SH-SY5Y (cell line): ENCODE data around the gene KIAA1549.
A peak's percentile ranks its signal among the peaks of the same experiment; 100 is the strongest.

Experiments
- GATA2 ChIP-seq: IDR thresholded peaks from 2 replicates; pipeline ENCODE4 v1.6.1; 2011; ENCODE audit warnings: mild to moderate bottlenecking, low read depth, low read length
- GATA3 ChIP-seq: IDR thresholded peaks from 2 replicates; pipeline ENCODE4 v1.6.1; 2011; ENCODE audit warnings: low read depth, mild to moderate bottlenecking, low read length, moderate library complexity

KIAA1549 gene

DNA sequence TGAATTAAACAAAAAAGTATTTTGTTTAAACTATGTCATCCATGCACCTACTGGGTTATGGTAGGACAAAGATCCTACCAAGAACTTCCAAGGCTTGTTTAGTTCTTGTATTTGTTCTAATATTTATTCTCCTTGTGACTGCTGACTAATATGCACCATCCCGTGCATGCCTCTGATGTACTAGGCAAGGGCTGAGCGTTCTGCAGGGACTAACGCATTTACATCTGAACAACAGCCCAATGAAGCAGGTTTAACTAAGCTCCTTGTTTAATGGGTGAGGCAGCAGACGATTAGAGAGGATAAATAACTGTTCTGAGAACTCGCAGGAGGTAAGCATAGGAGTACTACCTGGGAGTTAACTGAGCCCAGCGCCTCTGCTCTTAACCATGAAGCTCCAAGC is 64.9 kb downstream of the KIAA1549 start:
- no peak for TF ChIP-seq GATA2
- TF ChIP-seq GATA3, result no peak

DNA sequence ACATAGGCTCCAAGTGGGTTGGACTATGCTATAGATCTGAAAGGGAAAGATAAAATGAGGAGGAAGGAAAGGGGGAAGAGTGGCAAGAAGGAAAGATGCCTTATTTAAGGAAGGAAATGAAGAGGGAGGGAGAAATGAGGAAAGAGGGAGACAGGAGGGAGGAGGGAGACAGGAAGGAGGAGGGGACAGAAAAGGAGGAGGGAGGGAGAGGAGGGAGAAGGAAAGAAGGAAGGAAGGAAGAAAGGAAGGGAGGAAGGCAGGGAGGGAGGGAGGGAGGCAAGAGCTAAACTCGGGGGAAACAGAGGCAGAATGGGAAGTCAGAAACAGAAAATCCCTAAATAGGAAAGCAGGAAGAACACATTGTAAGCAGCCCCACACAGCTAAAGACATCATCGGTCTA is 67.4 kb downstream of the KIAA1549 start:
- TF ChIP-seq GATA2, result no peak

DNA sequence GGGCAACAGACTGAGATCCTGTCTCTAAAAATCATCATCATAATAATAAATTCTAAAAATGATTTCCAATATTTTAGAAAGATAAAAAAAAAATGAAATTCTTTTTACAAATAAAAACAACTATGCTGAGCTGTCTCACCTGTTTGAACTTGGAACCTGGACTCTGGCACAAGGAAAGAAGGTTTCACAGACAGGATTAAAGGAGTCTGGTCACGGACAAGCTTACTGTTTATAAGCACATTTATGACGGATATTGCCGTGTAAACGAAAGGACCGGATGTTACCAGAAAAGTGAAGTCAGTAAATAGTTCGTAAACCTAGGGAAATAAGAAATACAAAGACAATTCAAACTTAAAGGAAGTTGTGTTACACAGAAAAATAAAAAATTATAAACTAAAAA is 70.2 kb downstream of the KIAA1549 start:
- no peak for TF ChIP-seq GATA3
- TF ChIP-seq GATA2, result no peak

DNA sequence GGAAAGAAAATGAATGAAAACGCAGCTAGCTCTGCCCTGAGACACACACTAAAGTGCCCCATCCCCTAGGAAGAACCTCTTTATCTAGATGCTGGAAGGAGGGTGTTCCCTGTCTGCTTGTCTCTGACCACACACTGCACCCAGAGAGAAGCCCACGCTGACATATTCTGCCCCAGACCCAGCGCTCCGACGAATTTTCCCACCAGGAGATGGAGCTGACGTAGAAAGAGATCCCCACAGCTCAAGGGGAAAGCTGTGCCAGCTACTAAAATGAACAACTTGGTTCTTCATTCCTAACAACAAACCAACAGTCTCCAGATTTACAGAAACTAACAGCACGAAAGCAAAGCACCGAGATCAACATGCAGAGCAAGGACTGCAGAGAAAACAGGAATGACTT is 73.3 kb downstream of the KIAA1549 start:
- no peak for TF ChIP-seq GATA2
- TF ChIP-seq GATA3, result no peak

DNA sequence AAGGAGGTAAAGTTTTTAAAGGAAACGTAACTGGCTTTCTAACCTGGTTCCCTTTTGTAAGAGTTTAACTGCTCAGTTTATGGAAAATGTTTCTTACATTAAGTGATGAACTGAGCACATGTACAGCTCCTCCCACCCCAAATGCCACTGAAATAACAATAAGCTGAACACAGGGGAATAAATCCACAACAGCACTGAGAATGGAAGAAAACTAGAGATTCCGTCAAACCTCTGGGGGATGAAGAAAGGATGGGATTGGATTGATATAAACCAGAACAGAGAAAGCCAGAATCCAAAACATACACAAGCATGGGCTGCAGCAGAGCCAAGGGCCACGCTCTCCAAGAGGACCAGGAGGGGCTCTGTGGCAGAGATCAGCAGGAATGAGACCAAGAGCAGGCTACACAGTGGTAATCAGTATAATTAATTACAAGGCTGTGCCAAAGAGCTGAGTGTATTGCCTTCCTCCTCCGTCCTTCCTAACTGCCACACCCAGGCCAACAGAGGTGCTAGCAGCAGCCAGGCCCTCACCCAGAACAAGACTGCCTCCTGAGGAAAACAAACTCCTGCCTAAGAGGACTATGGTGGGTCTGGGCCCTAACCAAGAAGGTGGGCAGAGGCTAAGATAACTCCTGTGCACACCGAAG is 73.9 kb downstream of the KIAA1549 start:
- TF ChIP-seq GATA3, result no peak
- TF ChIP-seq GATA2, result no peak

DNA sequence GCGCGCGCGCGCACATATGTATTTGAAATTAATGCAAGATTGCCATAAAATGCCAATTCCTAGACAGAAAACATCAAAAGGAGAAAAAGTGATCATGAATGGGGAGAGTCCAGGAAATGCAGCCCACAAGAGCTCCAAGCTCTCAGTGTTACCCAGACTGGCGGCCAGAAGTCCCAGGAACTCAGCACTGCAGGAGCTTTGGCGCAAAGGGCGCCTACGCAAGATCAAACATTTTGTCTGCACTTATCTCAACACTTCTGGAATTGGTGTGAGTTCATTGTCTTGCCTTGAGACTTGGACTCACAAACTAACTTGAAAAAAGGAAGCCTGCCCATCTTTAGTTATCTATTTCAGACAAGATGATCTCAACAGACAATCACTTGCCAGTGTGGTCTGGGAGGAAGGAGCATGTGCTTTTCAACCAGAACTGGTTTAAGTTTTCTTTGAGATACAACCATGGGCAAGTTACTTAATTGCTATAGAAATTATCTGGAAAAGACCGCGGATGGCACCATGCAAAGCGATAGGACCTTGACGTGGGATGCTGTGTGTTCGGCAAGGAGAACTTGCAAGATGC is 77.2 kb downstream of the KIAA1549 start:
- TF ChIP-seq GATA3, result no peak

DNA sequence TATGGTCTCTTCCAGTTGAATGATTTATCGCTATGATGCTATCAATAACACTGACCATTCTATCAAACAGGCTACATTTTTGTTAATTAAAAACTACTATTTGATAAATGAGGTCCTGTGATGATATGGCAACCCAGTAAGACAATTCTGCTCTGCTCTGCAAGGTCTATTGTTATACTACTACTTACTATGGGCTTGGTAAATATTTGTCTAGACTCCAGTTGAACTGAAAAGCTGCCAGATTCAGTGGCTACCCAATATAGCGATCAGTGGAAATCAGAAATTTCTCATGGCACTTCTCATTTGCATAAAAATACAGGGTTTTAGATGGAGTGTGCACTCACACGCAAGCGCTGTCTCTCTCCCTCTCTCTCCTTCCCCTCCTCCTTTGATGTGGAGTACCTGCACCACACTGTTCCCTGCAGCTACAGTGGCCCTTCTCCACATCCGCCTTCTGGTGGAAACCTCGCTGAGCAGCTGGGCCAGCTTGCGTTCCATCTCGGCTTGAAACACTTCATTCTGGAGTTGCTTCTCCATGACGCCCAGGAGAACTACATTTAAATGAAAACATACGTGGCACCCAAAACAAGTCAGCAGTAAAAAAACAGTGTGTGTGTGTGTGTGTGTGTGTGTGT is 77.9 kb downstream of the KIAA1549 start:
- TF ChIP-seq GATA3, result no peak

DNA sequence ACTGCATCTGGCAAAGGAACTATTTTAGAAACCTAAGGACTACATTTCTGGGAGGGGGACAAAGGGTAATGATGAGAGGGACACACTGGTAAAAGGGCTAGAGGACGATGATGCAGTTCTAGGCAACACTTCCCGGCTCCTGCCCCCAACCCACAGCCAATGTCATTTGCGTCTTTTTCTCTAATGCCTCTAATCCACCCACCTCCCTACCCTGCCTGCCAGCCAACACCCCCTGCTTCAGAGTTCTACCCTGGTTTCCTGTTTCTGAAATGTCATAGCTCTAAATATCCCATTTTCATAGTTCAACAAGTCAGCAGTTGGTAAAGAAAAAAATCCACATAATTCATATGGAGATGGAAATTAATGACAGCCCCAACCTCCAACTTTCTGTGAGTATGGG is 79.0 kb downstream of the KIAA1549 start:
- TF ChIP-seq GATA2 (no peak), GATA3 (no peak)

DNA sequence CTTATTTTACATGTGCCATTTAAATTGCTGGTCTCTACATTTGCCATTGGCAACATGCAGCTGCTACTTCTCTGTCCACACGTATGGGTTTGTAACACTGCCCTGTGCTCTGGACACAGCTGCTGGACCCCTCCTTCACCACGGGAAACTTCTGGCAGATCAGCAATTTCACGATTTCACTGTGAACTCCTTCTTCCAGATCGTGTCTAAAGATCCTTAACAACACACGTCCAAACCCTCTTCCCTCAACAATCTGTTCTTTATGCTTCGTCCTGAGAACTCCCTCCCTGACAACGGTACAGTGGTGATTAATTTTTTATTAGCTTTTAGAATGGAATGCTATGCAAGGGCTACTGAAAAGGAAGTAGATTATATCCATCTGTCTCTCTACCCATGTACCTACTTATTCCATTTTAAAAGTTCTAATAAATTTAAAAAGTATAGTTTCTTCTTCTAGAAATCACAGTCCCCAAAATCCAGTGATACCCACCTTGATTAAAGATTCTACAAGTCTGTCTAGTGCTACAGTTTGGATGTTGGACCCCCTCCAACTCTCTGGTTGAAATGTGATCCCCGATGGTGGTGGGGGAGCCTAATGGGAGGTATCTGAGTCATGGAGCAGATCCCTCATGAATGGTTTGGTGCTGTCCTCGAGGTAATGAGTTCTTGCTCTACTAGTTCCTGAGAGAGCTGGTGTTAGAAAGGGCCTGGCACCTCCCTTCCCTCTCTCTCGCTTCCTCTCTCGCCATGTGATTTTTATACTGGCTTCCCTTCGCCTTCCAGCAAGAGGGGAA is 81.0 kb downstream of the KIAA1549 start:
- no peak for TF ChIP-seq GATA2
- TF ChIP-seq GATA3, result no peak

DNA sequence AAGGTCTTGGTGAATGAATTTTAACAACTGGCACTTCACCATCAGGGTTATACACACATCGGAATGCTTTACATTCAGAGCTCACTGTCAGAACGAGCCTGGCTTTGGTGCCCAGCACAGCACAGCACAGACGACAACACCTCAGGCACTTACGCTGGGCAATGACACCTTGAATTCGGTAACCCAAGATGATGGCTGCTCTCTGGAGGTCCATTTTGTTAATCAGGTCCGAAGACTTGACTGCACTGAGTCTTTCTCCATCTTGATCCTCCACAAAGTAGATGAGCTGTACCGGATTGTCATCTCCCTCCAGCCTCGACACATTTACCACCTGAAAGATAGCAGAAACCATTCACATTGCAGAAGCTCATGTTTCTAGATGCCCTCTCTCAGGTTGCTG is 82.4 kb downstream of the KIAA1549 start:
- TF ChIP-seq GATA2, result no peak

DNA sequence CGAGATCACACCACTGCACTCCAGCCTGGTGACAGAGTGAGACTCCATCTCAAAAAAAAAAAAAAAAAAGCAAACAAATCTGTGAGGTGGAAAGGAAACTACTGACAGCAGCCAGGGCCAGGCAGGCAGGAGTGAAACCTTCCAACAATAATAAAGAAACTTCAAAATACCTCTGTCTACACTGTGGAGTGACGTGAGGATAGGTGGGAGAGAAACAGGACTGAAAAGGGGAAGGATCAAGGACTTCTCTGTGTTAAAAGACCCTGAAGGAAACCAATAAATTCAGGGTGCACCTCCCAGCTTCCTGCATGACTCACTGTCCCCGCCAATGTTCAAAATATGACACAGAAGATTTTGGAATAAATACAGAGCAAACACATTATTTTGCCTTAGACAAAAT is 82.9 kb downstream of the KIAA1549 start:
- TF ChIP-seq GATA2, result no peak
- TF ChIP-seq GATA3, result no peak

DNA sequence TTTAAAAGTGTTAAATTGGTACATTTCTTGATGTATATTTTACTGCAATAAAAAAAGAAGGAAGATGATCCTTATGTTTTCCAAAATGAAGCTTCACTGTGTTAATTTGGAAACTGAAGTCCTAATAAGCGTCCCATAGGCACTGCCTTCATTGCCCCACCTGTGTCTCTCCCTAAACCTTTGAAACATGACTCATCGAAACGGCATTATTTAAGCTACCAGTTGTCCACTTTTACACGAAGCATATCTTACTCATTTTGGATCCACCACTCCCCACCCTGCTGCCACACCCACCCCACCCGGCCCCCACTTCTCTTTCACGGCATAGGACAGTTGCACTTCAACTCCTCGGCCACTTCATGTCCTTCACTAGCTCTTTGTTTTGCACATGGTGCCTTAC is 85.5 kb downstream of the KIAA1549 start:
- TF ChIP-seq GATA3, result no peak
- TF ChIP-seq GATA2, result no peak

DNA sequence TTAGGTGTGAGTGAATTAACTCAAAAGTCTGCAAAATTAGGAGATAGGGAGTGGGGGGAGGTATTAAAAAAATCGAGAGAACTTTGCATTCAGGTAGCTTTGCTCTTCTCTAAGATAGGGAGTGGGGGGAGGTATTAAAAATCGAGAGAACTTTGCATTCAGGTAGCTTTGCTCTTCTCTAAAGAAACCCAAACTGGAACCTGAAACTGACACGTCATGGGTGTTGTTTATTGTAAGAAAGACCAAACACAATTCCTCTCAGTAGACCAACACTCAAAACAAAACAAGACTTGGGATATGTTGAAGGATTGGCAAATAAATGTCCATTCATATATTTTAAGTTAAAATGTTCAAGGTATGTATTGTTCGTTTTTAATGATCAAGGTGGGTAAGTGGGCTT is 87.9 kb downstream of the KIAA1549 start:
- TF ChIP-seq GATA2 (no peak), GATA3 (no peak)

DNA sequence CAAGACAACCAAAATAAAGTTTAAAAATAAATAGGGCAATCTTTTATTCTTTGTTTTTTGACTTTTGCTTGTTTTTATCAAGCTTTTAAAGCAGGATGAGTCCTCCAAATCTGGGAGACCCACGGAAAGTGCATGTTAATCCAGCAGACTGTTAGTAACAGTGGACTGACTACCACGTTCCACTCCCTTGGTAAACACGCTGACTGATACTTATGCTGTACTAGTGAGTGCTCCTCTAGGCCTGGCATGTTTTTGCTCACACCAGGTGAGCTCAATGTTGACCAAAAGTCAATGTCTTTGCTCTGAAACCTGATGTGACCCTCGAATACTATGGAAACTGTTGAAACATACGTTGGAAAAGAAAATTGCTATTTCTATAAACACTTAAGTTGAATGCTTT is 88.4 kb downstream of the KIAA1549 start:
- TF ChIP-seq GATA2 (no peak), GATA3 (no peak)

DNA sequence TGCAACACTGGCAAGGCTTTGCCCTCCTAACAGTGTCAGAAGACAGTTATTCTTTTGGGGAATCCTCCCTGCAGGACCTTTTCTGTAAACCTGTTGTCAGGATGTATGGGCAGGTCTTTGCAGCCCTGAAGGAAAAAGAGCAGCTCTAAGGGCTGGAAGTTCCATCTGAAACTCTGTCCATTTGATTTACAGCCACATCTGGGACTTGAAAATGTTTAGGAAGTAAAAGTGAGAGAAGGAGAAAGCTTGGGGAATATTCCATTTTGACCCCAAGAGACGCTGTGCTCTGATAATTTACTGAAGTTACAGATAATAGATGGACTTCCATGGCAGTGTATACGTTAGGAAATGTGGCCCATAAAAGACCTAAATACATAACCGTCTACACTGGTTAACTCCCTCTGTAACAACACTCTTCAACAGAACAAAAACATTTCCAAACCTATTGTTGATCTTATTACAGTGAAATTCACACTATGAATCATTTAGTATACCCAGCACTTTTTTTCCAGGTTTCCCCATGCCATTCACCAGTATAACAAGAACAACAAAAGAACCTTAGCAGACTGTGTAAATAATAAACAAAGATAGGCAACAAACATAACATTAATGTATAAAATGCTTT is 89.1 kb downstream of the KIAA1549 start:
- TF ChIP-seq GATA3, result no peak
- no peak for TF ChIP-seq GATA2

DNA sequence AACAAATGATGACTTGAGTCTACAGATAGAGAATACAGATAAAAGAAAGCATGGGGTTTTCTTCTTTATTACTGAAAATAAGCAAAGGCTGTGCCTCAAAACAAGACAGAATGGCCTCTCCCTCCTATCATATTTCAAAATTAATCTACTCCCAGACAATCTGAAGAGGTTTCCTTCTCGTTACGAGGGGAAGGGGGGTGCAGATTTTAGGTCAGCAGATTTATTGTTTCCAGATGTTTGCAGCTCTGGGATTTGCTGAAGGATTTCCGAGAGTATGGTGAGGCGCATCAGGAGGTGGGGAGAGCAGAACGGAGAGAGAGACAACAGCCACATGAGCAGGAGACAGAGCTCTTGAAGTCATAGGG is 89.8 kb downstream of the KIAA1549 start:
- TF ChIP-seq GATA3, result peak; percentile 71; the same call in 1 of the 2 replicates
- no peak; the same call in 1 of the 2 replicates for TF ChIP-seq GATA2
